GM12878 (cell line): ENCODE measurements around the gene PASK. TPM values are rescaled to one million over a fixed set of nuclear protein-coding genes. Genes with fewer than 3 reads are reported as not detected.

Source experiments
- ATF7 ChIP-seq: fragments of 450-650 bp; IDR thresholded peaks from 2 replicates; pipeline ENCODE4 v1.6.1; 2016; ENCODE audit warnings: low read depth, mild to moderate bottlenecking
- CREB1 ChIP-seq: IDR thresholded peaks from 2 replicates; pipeline ENCODE4 v1.6.1; 2012; ENCODE audit warnings: low read depth, mild to moderate bottlenecking, inconsistent platforms
- IRF4 ChIP-seq: IDR thresholded peaks from 2 replicates; pipeline ENCODE4 v1.6.1; 2011; ENCODE audit warnings: low read depth, low read length
- NRF1 ChIP-seq: conservative IDR thresholded peaks from 2 replicates; pipeline ENCODE4 v1.6.1; 2011; ENCODE audit warnings: mild to moderate bottlenecking, low read depth, low read length, improper control_type of control experiment
- PAX8 ChIP-seq: fragments of 450-650 bp; IDR thresholded peaks from 2 replicates; pipeline ENCODE4 v1.6.1; 2017; ENCODE audit warnings: mild to moderate bottlenecking, moderate library complexity
- PKNOX1 ChIP-seq: fragments of 450-650 bp; IDR thresholded peaks from 2 replicates; pipeline ENCODE4 v1.6.1; 2016; ENCODE audit warnings: mild to moderate bottlenecking
- REST ChIP-seq: IDR thresholded peaks from 2 replicates; pipeline ENCODE4 v1.6.1; 2012; ENCODE audit warnings: mild to moderate bottlenecking, low read depth, low read length
- SMAD5 ChIP-seq: IDR thresholded peaks from 2 replicates; pipeline ENCODE4 v1.6.1; 2016; ENCODE audit warnings: antibody characterized with exemption, low read depth
- polyA plus RNA-seq, 11 experiments: library from polyadenylated mRNA; depleted of rRNA in 4 of 11; unstranded in 6 of 11; stranded (reverse) in 5 of 11; fragments of >200 nt; fragmentation: Nextera tagmentation in 4 of 11; fragmentation: Illumina TruSeq in 1 of 11; extraction: Ambion mirVana in 4 of 11; extraction: Trizol in 1 of 11; gene quantifications; 1 replicate in 1 of 11; 2 replicates in 10 of 11; pipeline versions ENCODE4 v1.2.1 to v1.2.3, GENCODE V29; 2011 to 2016; ENCODE audit warnings: inconsistent platforms in 2 of 11, missing spikeins in 2 of 11, low read depth in 1 of 11
- total RNA-seq, 4 experiments: library from RNA; depleted of rRNA in 3 of 4; stranded (reverse); fragments of >200 nt in 3 of 4; fragmentation: Illumina TruSeq in 1 of 4; extraction: Trizol in 1 of 4; gene quantifications; 2 replicates each; pipeline versions ENCODE4 v1.2.1 to v1.2.3, GENCODE V29; 2013 to 2021

PASK gene
- total and polyA plus RNA-seq, 10 of the 15 experiments (the other 5 are each of a cell fraction or from before 2014, with no cell fraction given), result 9.6 to 62.2 (median 28.5) TPM

DNA sequence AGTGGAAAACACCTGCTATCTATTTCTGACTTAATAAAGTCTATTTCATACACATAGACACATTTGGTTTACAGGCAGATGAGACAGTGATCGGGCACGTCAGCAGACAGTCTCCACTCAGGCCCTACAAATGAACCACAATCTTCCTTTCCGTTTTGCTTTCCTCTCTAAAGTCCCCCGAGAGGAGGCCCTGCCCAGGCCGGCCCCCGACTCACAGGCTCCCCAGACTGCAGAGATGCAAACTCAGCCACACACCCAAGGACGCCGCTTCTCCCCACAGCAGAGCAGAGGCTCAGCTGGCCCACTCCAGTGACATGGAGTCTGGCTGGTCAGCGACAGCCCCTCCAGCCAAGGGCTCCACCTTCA lies 37.8 kb downstream of the PASK start (continued):
- TF ChIP-seq REST (no peak), NRF1 (no peak), PAX8 (no peak), CREB1 (no peak), SMAD5 (0 out of 2 replicates have a peak, but pooled peaks have one; percentile 36), IRF4 (no peak), PKNOX1 (peak; percentile 49; the same call in 1 of the 2 replicates), ATF7 (no peak)
- TF ChIP-seq, all 136 proteins: peak for 5
